IMR-90 (cell line): ENCODE data around the gene KL. TPM values are rescaled to one million over a fixed set of nuclear protein-coding genes. Genes with fewer than 3 reads are reported as not detected.

Experiments
- ATAC-seq: fragments of 200-7000 bp; cut with Tn5 transposase; 2 replicates; pipeline ENCODE4 v1.9.1; 2020; ENCODE audit warnings: low read depth, mild to moderate bottlenecking, moderate library complexity
- BruUV-seq: library from RNA; stranded (reverse); fragments of 400-500 nt; replicated peaks from 2 replicates; lab custom pipeline; 2021; lab: Mats Ljungman, UMichigan
- CTCF ChIA-PET: fragments of 300-600 bp; formaldehyde crosslinking; extraction: SDS; loops from one replicate; lab custom pipeline; 2021; ENCODE audit warnings: antibody characterized with exemption; lab: Yijun Ruan, JAX
- POLR2A ChIA-PET: fragments of 300-600 bp; sonication (Branson Sonifier 250); formaldehyde crosslinking; loops from one replicate; lab custom pipeline; 2022; ENCODE audit warnings: antibody characterized with exemption; ENCODE audit not compliant: unreplicated experiment; lab: Charles Lee
- DNase-seq: peaks from one replicate; pipeline ENCODE4 v3.0.0; 2013
- H2AFZ ChIP-seq: replicated peaks from 2 replicates; pipeline ENCODE3; 2013; ENCODE audit warnings: low read length, mild to moderate bottlenecking; ENCODE audit not compliant: poor library complexity
- H2AK5ac ChIP-seq: 2 replicates; pipeline ENCODE4 v1.6.1; 2013; ENCODE audit warnings: low read depth, low read length, inconsistent platforms
- H2AK9ac ChIP-seq: replicated peaks from 2 replicates; pipeline ENCODE3; 2013; ENCODE audit warnings: mild to moderate bottlenecking, low read depth, low read length, moderate library complexity; ENCODE audit not compliant: poor library complexity
- H2BK120ac ChIP-seq: 2 replicates; pipeline ENCODE4 v1.6.1; 2013; ENCODE audit warnings: low read depth, low read length, inconsistent platforms
- H2BK15ac ChIP-seq: 3 replicates; pipeline ENCODE4 v1.6.1; 2013; ENCODE audit warnings: low read depth, low read length, inconsistent platforms
- H2BK20ac ChIP-seq: 2 replicates; pipeline ENCODE4 v1.6.1; 2013; ENCODE audit warnings: low read depth, mild to moderate bottlenecking, inconsistent platforms, low read length, moderate library complexity
- H2BK5ac ChIP-seq: 2 replicates; pipeline ENCODE4 v1.6.1; 2013; ENCODE audit warnings: mild to moderate bottlenecking, low read depth, low read length, inconsistent platforms; ENCODE audit not compliant: poor library complexity, severe bottlenecking
- H3K14ac ChIP-seq: replicated peaks from 2 replicates; pipeline ENCODE4 v1.6.1; 2013; ENCODE audit warnings: low read depth, low read length, inconsistent platforms
- H3K18ac ChIP-seq: 2 replicates; pipeline ENCODE4 v1.6.1; 2013; ENCODE audit warnings: low read depth, low read length, control low read depth
- H3K23ac ChIP-seq: 2 replicates; pipeline ENCODE4 v1.6.1; 2013; ENCODE audit warnings: low read depth, low read length, inconsistent platforms
- H3K27ac ChIP-seq: 2 replicates; pipeline ENCODE4 v1.5.1; 2013; ENCODE audit warnings: mild to moderate bottlenecking, control low read depth, low read length; ENCODE audit not compliant: insufficient read depth
- H3K27me3 ChIP-seq: 2 replicates; pipeline ENCODE4 v1.6.1; 2013; ENCODE audit warnings: low read length; ENCODE audit not compliant: control insufficient read depth, insufficient read depth
- H3K36me3 ChIP-seq: 2 replicates; pipeline ENCODE4 v1.6.1; 2013; ENCODE audit warnings: low read length, mixed read lengths; ENCODE audit not compliant: control insufficient read depth, insufficient read depth
- H3K4ac ChIP-seq: 2 replicates; pipeline ENCODE4 v1.6.1; 2013; ENCODE audit warnings: low read depth, low read length, inconsistent platforms
- H3K4me1 ChIP-seq: 2 replicates; pipeline ENCODE4 v1.6.1; 2013; ENCODE audit warnings: low read length, mixed read lengths; ENCODE audit not compliant: control insufficient read depth, insufficient read depth
- H3K4me2 ChIP-seq: 2 replicates; pipeline ENCODE4 v1.6.1; 2013; ENCODE audit warnings: low read depth, mild to moderate bottlenecking, control low read depth, low read length, moderate library complexity
- H3K4me3 ChIP-seq: 2 replicates; pipeline ENCODE4 v1.5.1; 2013; ENCODE audit warnings: low read depth, mild to moderate bottlenecking, control low read depth, low read length, moderate library complexity; ENCODE audit not compliant: insufficient read depth
- H3K56ac ChIP-seq: 2 replicates; pipeline ENCODE4 v1.6.1; 2013; ENCODE audit warnings: low read length, inconsistent platforms; ENCODE audit not compliant: insufficient read depth; ENCODE audit errors: extremely low read depth
- H3K79me1 ChIP-seq, 2 experiments: 2 replicates each; pipeline ENCODE4 v1.6.1; 2013; ENCODE audit warnings: low read length in 2 of 2, inconsistent platforms in 1 of 2, low read depth in 1 of 2
- H3K9ac ChIP-seq: 2 replicates; pipeline ENCODE4 v1.6.1; 2013; ENCODE audit warnings: low read depth, low read length, control low read depth
- H3K9me1 ChIP-seq: 2 replicates; pipeline ENCODE4 v1.6.1; 2013; ENCODE audit warnings: low read length, inconsistent platforms; ENCODE audit not compliant: insufficient read depth
- H3K9me3 ChIP-seq: 2 replicates; pipeline ENCODE4 v1.6.1; 2013; ENCODE audit warnings: low read length; ENCODE audit not compliant: control insufficient read depth, insufficient read depth
- H4K20me1 ChIP-seq: 2 replicates; pipeline ENCODE4 v1.6.1; 2013; ENCODE audit warnings: low read length, inconsistent platforms; ENCODE audit not compliant: insufficient read depth
- H4K5ac ChIP-seq: 2 replicates; pipeline ENCODE4 v1.6.1; 2013; ENCODE audit warnings: mild to moderate bottlenecking, low read depth, low read length, control low read depth
- H4K8ac ChIP-seq, 2 experiments: 2 replicates each; pipeline ENCODE4 v1.6.1; 2013; ENCODE audit warnings: low read depth in 2 of 2, low read length in 2 of 2, control low read depth in 1 of 2, inconsistent platforms in 1 of 2
- H4K91ac ChIP-seq: 2 replicates; pipeline ENCODE4 v1.6.1; 2013; ENCODE audit warnings: low read depth, low read length, inconsistent platforms; ENCODE audit not compliant: insufficient read depth
- BHLHE40 ChIP-seq: fragments of 150-350 bp; IDR thresholded peaks from 2 replicates; pipeline ENCODE4 v1.6.1; 2016; ENCODE audit warnings: mild to moderate bottlenecking, low read depth, low read length
- CEBPB ChIP-seq: IDR thresholded peaks from 2 replicates; pipeline ENCODE4 v1.6.1; 2012; ENCODE audit warnings: low read depth, low read length, improper control_type of control experiment
- CHD1 ChIP-seq: IDR thresholded peaks from 2 replicates; pipeline ENCODE4 v1.6.1; 2012; ENCODE audit warnings: low read depth, low read length, improper control_type of control experiment
- FOS ChIP-seq: fragments of 150-350 bp; IDR thresholded peaks from 2 replicates; pipeline ENCODE4 v1.6.1; 2016; ENCODE audit warnings: low read depth, low read length
- MAFK ChIP-seq: IDR thresholded peaks from 2 replicates; pipeline ENCODE4 v1.6.1; 2012; ENCODE audit warnings: low read depth, low read length, improper control_type of control experiment
- MAZ ChIP-seq: IDR thresholded peaks from 2 replicates; pipeline ENCODE4 v1.6.1; 2012; ENCODE audit warnings: low read depth, mild to moderate bottlenecking, low read length, improper control_type of control experiment, moderate library complexity, borderline replicate concordance
- MXI1 ChIP-seq: IDR thresholded peaks from 2 replicates; pipeline ENCODE4 v1.6.1; 2012; ENCODE audit warnings: low read depth, mild to moderate bottlenecking, low read length, moderate library complexity, borderline replicate concordance
- NFE2L2 ChIP-seq: fragments of 150-350 bp; IDR thresholded peaks from 2 replicates; pipeline ENCODE4 v1.6.1; 2016; ENCODE audit warnings: low read depth, mild to moderate bottlenecking, low read length
- POLR2A ChIP-seq: IDR thresholded peaks from 2 replicates; pipeline ENCODE4 v1.6.1; 2012; ENCODE audit warnings: mild to moderate bottlenecking, low read depth, low read length
- RAD21 ChIP-seq: IDR thresholded peaks from 2 replicates; pipeline ENCODE4 v1.6.1; 2012; ENCODE audit warnings: low read length, improper control_type of control experiment
- RCOR1 ChIP-seq: IDR thresholded peaks from 2 replicates; pipeline ENCODE4 v1.6.1; 2012; ENCODE audit warnings: mild to moderate bottlenecking, low read length, improper control_type of control experiment; ENCODE audit not compliant: insufficient replicate concordance
- RFX5 ChIP-seq: IDR thresholded peaks from 2 replicates; pipeline ENCODE4 v1.8.0; 2012; ENCODE audit warnings: low read depth, mild to moderate bottlenecking, low read length, moderate library complexity
- SMC3 ChIP-seq: fragments of 150-350 bp; IDR thresholded peaks from 2 replicates; pipeline ENCODE4 v1.6.1; 2016; ENCODE audit warnings: low read depth, mild to moderate bottlenecking, antibody characterized with exemption, low read length, moderate library complexity
- WGBS, 2 experiments: methylation state at CpG; one replicate each; pipeline versions ENCODE4 v1.1.5 to v1.1.7; 2013; ENCODE audit warnings: missing lambda C conversion rate in 2 of 2; ENCODE audit not compliant: insufficient read length in 1 of 2; ENCODE audit errors: extremely low coverage in 2 of 2; 5-methylcytosine and 5-hydroxymethylcytosine counted together
- dilution Hi-C: fragments of 300-500 bp; cut with HindIII; formaldehyde crosslinking; loops from one replicate; pipeline ENCODE4 v1.14.3; 2018; ENCODE audit warnings: low sequenced_read_pairs; ENCODE audit not compliant: unreplicated experiment
- in situ Hi-C: fragments of 300-500 bp; cut with MboI; formaldehyde crosslinking; loops from 3 replicates; pipeline ENCODE4 v1.14.3; 2019; ENCODE audit warnings: low sequenced_read_pairs, inconsistent platforms, mixed read lengths
- intact Hi-C: fragments of 100-400 bp; cut with micrococcal nuclease; formaldehyde crosslinking; loops from 2 replicates; pipeline ENCODE4 v1.10.0; 2022
- polyA plus RNA-seq, 3 experiments: library from polyadenylated mRNA; depleted of rRNA; stranded (reverse); fragments of >200 nt; gene quantifications; 2 replicates each; pipeline ENCODE4 v1.2.3, GENCODE V29; 2012; ENCODE audit warnings: low replicate concordance in 1 of 3
- total RNA-seq: library from RNA; depleted of rRNA; stranded (reverse); fragments of >200 nt; gene quantifications from 2 replicates; pipeline ENCODE4 v1.2.3, GENCODE V29; 2012
- TF ChIP-seq, protein P1 (sequence below): fragments of 150-350 bp; IDR thresholded peaks from 2 replicates; pipeline ENCODE4 v1.6.1; 2017; ENCODE audit warnings: mild to moderate bottlenecking, antibody characterized with exemption, low read length, low read depth
- TF ChIP-seq, protein P2 (sequence below): fragments of 150-350 bp; IDR thresholded peaks from 2 replicates; pipeline ENCODE4 v1.6.1; 2016; ENCODE audit warnings: low read depth, mild to moderate bottlenecking, low read length, moderate library complexity, borderline replicate concordance
- TF ChIP-seq, protein P3 (sequence below): conservative IDR thresholded peaks from 2 replicates; pipeline ENCODE4 v1.5.1; 2012; ENCODE audit warnings: mild to moderate bottlenecking, low read depth, low read length, improper control_type of control experiment

The KL gene
- total and polyA plus RNA-seq, 2 of the 4 experiments (the other 2 are of a cell fraction), result not detected

DNA sequence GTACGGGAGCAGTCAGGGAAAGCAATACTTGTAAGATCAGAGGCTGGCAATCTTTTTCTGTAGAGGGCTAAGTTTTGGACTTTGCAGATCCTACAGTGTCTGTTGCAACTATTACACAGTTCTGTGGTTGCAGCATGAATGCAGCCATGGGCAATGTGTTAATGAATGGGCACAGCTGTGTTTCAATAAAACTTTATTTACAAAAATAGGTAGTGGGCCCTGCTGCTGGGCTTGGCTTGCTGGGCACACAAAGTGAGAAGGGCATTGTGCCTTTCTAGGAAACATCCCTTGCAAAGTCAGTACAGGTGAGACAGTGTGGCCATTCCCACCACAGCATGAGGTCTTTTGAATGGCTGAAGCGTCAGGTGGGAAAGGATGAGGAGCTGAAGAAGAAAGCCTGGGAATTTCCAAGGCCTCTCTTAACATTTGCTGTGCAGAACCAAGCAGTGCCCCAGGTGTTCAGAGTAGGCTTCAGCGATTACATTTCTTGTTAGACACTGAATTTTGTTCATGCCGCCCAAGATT is 9.1 kb downstream of the KL start:
- no TSS peak for BruUV-seq
- Histone ChIP-seq H3K4me2 (no peak overlapping the region), H3K27me3 (peaks cover 49% of the 10 kb centered on the region), H3K9ac (no peak overlapping the region), H2AK9ac (no peak overlapping the region), H3K4me3 (no peak overlapping the region), H3K27ac (no peak overlapping the region), H3K23ac (no peak overlapping the region), H3K56ac (no peak overlapping the region), H3K36me3 (no peaks in the 10 kb centered on the region), H3K9me3 (no peaks in the 10 kb centered on the region), H3K14ac (no peak overlapping the region), H3K18ac (no peak overlapping the region), H4K5ac (no peak overlapping the region), H2AK5ac (no peak overlapping the region), H3K4ac (no peak overlapping the region), H2BK5ac (no peak overlapping the region), H3K79me1 (no peaks in the 10 kb centered on the region), H4K8ac (no peak overlapping the region), H4K20me1 (no peaks in the 10 kb centered on the region), H3K4me1 (no peaks in the 10 kb centered on the region), H2BK20ac (no peak overlapping the region), H4K91ac (no peak overlapping the region), H2BK120ac (no peak overlapping the region), H3K9me1 (no peaks in the 10 kb centered on the region), H2AFZ (no peak overlapping the region), H2BK15ac (no peak overlapping the region)
- DNase-seq, result no peak
- in situ Hi-C loops (no loop called here), dilution Hi-C loops (no loop called here), intact Hi-C loops (no loop called here)
- 74% methylated on average over 3 of the region's 4 CpGs; no CpG with 5 or more reads in 1 of the 2 experiments for WGBS, 2 experiments
- ChIA-PET CTCF (no interaction called here), POLR2A (no interaction called here)
- no peak for TF ChIP-seq FOS
- TF ChIP-seq, protein P1, sequence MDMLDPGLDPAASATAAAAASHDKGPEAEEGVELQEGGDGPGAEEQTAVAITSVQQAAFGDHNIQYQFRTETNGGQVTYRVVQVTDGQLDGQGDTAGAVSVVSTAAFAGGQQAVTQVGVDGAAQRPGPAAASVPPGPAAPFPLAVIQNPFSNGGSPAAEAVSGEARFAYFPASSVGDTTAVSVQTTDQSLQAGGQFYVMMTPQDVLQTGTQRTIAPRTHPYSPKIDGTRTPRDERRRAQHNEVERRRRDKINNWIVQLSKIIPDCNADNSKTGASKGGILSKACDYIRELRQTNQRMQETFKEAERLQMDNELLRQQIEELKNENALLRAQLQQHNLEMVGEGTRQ, result no peak
- TF ChIP-seq MAZ, result no peak
- TF ChIP-seq MXI1, result no peak
- no peak for TF ChIP-seq RCOR1
- TF ChIP-seq, protein P2, sequence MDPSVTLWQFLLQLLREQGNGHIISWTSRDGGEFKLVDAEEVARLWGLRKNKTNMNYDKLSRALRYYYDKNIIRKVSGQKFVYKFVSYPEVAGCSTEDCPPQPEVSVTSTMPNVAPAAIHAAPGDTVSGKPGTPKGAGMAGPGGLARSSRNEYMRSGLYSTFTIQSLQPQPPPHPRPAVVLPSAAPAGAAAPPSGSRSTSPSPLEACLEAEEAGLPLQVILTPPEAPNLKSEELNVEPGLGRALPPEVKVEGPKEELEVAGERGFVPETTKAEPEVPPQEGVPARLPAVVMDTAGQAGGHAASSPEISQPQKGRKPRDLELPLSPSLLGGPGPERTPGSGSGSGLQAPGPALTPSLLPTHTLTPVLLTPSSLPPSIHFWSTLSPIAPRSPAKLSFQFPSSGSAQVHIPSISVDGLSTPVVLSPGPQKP, result no peak
- no peak for TF ChIP-seq MAFK
- TF ChIP-seq, protein P3, sequence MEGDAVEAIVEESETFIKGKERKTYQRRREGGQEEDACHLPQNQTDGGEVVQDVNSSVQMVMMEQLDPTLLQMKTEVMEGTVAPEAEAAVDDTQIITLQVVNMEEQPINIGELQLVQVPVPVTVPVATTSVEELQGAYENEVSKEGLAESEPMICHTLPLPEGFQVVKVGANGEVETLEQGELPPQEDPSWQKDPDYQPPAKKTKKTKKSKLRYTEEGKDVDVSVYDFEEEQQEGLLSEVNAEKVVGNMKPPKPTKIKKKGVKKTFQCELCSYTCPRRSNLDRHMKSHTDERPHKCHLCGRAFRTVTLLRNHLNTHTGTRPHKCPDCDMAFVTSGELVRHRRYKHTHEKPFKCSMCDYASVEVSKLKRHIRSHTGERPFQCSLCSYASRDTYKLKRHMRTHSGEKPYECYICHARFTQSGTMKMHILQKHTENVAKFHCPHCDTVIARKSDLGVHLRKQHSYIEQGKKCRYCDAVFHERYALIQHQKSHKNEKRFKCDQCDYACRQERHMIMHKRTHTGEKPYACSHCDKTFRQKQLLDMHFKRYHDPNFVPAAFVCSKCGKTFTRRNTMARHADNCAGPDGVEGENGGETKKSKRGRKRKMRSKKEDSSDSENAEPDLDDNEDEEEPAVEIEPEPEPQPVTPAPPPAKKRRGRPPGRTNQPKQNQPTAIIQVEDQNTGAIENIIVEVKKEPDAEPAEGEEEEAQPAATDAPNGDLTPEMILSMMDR, result no peak
- no peak for TF ChIP-seq POLR2A
- no peak for TF ChIP-seq CEBPB
- TF ChIP-seq NFE2L2, result no peak
- TF ChIP-seq CHD1, result no peak
- no peak for TF ChIP-seq SMC3
- TF ChIP-seq BHLHE40, result no peak
- TF ChIP-seq RAD21, result no peak
- no peak for TF ChIP-seq RFX5
- ATAC-seq, result no peak
